LNCaP clone FGC (cell line): Measurements from ENCODE around the gene GPR33.
A peak's percentile ranks its signal among the peaks of the same experiment; 100 is the strongest.

ENCODE experiments used
- DNase-seq: peaks from one replicate; pipeline ENCODE4 v3.0.0-alpha.2; 2011; ENCODE audit warnings: low read depth
- H3K4me3 ChIP-seq: 2 replicates; pipeline ENCODE4 v1.5.1; 2011; ENCODE audit warnings: mild to moderate bottlenecking, low read depth, low read length, control low read depth
- CTCF ChIP-seq: IDR thresholded peaks from 2 replicates; pipeline ENCODE4 v1.5.1; 2012; ENCODE audit warnings: mild to moderate bottlenecking; ENCODE audit not compliant: control insufficient read depth, insufficient read depth; ENCODE audit errors: extremely low read depth

The GPR33 gene

GRCh38 chr14:31461545-31461944 lies 26.3 kb downstream of the GPR33 start:
- no peak for DNase-seq
- H3K4me3 ChIP-seq = no peak overlapping the region
- no peak for TF ChIP-seq CTCF

GRCh38 chr14:31457665-31458659 lies 29.9 kb downstream of the GPR33 start:
- TF ChIP-seq CTCF = no peak
- peak overlapping the region; percentile 95 for H3K4me3 ChIP-seq
- no peak for DNase-seq

GRCh38 chr14:31456841-31457664 lies 30.8 kb downstream of the GPR33 start, which contains the start of gene DTD2:
Gene DTD2 (minus strand): TSS chr14:31457506. CDS start chr14:31457393, 113 bp downstream.
- peak; percentile 21; the same call in 1 of the 2 replicates for TF ChIP-seq CTCF
- peak within 1 kb of the TSS; percentile 95 for H3K4me3 ChIP-seq
- DNase-seq = peak; percentile 84

GRCh38 chr14:31449971-31450610 lies 37.7 kb downstream of the GPR33 start:
- TF ChIP-seq CTCF = peak; percentile 67
- H3K4me3 ChIP-seq = no peak overlapping the region
- DNase-seq = peak; percentile 46

GRCh38 chr14:31449136-31449535 lies 38.7 kb downstream of the GPR33 start:
- no peak for DNase-seq
- H3K4me3 ChIP-seq = no peak overlapping the region
- TF ChIP-seq CTCF = no peak

GRCh38 chr14:31445703-31446102 lies 42.1 kb downstream of the GPR33 start:
- no peak for DNase-seq
- no peak overlapping the region for H3K4me3 ChIP-seq
- TF ChIP-seq CTCF = no peak
